GM19240 (cell line): ENCODE results near the gene EEFSEC.
A peak's percentile ranks its signal among the peaks of the same experiment; 100 is the strongest.

Source experiments
- DNase-seq: peaks from one replicate; pipeline ENCODE4 v3.0.0; 2011; ENCODE audit warnings: low spot score; ENCODE audit not compliant: insufficient read length

Gene EEFSEC

DNA sequence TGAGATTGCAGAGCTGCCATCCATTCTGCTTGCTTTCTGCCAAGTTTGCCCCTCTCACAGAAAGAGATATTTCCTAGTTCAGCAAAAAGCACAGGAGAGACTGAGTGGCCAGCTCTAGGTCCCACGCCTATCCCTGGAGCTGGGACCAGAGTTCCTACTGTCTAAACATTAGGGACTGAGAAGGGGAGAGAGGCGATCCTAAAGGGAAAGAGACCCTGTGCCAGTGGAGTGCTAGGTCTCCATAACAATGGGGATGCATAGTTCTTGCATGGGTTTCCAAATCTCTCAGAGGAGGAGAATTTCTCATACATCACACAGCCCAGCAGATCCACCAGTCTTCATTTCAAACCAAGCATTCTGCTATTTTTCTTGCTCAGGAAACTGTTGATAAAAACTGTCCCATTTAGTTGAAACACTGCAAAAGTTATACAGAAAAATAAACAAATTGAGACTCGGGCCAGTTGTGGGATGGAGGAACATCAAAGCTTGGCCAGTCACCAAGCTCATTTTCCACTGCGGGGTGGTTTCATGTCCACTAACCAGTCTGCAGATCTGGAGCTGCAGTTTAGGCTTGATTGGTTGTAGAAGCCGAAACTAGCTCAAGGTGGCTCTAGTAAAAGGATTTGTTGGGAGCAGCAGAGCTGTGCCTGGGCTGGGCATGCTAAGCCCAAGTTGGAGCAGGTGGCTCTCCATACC lies 62.7 kb downstream of the EEFSEC start:
- no peak for DNase-seq

DNA sequence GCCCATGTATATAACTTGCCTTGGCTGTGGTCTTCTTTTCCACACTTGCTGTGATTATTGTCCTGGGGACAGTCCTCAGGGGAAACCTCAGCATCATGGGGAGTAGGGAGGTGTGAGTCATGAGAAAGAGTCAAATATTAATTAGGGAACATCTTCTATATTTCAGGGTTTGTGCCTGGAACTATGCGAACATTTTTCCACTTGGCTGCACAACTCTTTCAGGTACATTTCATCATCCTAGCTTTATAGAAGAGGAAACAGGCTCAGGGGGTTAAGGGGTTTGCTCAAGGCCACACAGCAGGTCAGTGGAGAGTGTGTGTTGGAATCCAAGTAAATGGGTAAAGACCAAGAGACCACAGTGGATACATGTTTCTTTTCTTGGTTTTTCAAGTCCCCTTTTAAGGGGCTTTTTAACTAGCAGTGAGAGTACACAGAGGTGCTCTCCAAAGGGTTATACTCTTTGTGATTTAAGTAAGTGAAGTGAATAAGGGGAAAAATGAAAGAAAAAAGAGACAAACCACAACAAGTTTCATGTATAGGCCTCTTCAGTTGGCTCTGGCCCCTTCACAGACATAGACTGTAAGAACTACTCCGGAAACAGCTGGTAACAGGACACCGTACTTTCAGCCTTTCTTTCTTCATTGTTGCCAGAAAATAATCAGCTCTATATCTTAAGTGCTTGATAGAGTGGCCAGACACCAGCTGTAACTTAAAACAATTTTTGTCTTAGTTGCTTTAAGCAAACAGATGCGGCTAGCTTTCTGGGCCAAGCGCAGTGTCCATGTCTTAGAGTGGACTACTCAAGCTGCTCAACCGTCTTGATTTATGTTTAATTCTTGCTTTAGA lies 64.6 kb downstream of the EEFSEC start:
- peak; percentile 10 for DNase-seq

DNA sequence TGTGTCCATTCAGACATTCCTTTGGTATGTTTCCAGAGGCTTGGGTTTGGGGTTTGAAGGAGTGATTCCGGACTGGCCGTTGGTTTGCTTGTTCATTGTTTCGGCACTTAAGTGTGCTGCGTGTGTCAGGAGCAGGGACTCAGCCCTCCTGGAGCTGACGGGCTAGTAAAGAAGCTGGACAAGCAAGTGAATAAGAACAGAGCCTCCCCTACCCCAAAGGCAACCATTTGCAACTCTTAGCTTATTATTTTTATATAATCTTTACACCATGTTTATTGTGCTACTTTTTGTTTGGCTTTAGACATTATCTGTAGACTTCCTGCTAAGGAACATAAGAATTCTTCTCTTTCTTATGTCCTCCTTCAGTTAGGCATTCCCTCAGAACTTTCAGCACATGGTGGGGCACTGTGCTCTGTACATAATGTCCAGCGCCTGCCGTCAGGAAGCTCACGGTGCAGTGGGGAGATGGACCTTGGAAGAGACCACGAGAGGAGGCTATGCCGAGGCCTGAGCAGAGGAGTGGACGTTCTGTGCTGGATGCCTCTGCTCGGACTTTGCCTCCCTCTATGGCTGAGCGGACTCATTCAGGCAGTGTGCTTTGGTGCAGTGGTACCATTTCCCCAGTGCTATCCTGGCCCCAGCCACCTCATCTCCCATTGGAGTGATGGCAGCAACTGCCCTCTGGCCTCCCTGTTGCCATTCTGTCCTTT lies 65.4 kb downstream of the EEFSEC start:
- DNase-seq = no peak

DNA sequence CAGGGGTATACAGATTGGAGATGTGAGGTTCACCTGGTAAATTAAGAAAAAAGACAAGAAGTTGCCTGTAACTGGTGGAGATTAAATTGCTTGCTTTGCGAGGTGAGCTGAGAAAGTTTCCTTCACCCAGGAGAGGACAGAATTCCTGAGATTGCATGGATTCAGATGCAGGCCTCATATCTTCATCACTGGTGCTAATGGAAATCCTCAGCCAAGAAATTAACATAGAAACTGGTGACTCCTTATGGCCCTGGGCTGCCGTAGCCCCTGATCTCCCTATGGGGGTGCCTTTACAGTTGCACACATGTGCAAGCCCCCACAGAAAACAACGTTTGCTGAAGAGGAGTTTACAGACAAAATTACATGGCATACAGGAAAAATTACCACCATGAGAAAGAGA lies 68.0 kb downstream of the EEFSEC start:
- no peak for DNase-seq

DNA sequence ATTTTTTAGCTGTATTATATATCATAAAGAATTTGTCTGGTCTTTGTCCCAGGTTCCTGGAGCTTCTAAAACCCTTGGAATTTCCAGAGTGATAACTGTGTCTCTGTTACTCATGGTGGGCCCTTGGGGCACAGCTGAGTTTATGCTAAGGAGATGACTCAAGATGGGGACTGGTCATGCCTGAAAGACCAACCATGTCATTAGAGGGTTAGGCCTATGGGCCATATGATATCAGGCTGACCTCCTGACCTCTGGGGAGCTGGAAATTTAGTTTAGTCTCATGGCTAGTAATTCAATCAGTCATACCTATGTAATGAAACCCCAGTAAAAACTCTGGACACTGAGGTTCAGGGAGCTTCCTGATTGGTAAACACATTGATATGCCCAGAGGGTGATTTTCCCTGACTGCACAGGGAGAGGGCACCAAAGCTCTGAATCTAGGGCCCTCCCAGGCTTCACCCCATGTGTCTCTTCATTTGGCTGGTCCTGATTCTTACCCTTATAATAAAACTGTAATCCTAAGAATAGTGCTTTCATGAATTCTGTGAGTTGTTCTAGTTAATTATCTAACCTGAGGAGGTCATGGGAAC lies 69.6 kb downstream of the EEFSEC start:
- DNase-seq = no peak

DNA sequence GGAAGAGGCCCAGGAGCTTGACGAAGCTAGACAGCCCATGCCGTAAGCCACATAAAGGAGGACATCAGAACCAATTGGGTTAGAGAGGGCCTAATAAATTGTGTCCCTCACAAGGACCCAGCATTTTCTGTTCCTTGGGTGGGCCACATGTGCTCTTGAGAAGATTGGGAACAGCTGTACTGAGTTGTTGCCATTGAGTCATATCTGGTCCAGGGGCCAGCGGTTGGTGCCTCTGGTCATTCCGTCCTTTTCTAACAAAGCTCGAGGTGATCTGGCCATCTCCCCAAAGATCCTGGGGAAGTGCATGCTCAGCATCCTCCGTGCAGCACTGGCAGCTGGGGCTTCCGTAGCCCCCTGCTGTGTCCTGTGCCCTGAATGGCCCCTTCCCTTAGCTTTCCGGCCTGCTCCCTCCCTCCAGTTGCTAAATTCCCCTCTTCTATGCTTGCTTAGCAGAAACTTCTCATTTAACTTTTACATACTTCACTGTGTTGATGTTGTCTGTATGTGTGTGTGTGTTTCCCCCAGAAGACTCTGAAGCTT lies 73.0 kb downstream of the EEFSEC start:
- no peak for DNase-seq

DNA sequence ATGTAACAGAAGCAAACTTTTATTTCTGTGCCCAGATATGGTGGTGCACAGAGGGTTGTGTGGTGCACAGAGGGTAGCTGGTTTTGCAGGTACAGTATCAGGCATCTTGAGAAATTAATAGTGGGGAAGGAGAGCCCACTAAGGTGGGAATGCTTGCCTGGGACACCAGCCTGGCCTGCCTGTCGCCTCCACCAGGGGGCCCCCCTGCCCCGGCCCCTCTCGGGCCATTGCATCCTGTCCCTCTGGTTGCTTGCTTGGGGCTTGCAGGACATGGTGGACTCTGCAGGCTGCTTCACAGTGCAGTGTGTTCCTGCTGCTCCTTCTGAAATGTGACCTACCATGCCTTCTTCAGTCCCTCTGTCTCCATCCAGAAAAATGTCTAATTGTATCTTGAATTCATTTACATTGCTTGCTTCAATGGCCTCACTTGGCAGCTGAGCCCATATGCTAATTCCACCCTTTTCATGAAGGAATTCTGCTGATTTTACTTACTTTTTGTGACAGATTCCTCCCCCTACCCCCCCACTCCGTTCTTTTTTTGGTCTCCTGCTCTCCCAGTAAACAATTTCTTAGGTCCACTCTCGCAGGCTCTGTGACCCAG lies 73.6 kb downstream of the EEFSEC start:
- DNase-seq = peak; percentile 20

DNA sequence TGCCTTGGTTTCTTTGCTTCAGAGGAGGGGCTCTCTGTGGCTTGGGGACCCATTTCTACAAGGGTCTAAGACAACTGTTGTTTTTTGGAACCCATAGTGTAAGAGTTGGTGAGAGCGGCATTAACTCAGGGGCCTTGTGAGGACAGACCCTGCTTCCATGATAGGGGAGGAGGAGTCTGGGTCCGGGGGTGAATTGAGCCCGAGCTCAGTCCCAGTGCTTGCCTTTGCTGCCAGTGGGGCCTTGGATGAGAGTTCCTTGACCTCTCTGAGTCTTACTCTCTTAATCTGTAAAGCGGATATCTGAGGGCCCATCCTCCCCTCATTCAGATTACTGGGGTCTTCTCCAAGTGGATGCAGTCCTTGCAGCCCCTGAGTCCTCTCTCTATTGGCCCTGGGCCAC lies 74.2 kb downstream of the EEFSEC start:
- no peak for DNase-seq

DNA sequence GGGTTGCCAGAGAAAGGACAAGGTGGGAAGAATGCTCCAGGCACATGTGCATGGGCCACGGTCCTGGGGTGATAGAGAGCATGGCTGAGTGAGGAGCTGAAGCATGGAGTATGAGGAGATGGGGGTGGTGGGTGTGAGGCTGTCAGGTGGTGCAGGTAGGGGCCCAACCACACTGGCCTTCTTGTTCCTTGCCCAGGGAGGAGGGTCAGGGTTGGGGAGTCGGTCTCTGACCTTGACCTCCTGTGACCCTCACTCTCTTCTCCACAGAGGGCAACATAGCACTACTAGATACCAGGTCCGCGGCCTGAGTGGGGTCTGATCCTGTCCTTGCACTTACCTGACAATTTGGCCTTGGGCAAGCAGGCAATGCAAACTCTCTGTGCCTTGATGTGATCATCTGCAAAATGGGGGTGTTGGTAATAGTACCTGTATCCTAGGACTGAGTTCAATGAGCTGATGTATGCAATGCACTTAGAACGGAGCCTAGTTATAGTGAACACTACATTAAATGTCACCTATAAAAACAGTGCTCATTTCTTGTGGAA lies 75.2 kb downstream of the EEFSEC start:
- no peak for DNase-seq

DNA sequence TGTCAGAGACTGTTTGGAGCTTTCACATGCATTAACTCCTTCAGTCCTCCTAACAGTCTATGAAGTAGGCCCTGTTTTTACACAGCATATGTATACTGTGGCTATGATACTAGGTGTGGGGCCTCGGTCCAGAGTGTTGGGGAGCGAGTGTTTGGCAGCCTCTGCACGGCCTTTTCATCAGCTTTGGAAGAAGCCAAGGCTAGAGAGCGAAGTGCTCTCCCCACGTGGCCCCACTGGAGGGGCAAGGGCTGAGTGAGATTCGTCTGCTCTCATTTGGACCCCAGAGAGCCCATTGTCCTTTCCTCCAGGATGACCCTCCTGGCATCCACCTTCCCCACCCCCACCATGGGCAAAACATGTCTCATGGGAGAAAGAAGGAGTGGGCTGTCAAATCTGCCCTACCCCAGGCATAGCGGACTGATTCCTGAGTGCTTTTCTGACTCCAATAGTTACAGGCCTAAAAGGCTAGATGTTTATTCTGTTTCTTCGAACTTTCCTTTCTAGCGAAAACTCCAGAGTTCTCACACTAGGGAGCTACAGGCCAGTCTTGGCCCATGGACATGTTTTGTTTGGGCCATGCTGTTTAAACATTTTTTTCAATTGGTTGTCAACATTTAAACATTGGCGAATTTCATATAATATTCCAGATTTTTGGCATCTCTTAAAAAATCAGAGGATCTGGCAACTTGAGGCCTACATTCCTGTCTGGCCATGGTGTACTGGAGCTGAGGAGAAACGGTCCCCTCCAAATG lies 76.0 kb downstream of the EEFSEC start:
- no peak for DNase-seq

DNA sequence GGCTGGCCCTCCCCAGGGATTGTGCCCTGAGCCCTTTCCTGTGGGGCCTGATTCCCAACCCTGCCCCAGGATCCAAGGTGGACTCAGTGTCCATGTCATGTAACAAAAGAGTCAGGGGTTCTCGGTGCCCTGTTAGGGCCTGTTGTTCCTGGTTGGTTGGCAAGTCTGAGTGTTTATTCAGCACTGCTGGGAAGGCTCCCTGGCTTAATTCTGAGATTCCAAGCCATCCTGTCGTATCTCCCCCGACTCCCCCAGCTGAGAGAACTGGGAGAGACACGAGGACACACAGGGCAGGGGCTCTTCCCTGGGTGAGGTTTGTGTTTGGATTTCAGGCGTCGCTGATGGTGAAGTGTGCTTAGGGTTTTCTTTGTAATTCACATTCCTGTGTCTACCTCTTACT lies 78.3 kb downstream of the EEFSEC start:
- DNase-seq = no peak

DNA sequence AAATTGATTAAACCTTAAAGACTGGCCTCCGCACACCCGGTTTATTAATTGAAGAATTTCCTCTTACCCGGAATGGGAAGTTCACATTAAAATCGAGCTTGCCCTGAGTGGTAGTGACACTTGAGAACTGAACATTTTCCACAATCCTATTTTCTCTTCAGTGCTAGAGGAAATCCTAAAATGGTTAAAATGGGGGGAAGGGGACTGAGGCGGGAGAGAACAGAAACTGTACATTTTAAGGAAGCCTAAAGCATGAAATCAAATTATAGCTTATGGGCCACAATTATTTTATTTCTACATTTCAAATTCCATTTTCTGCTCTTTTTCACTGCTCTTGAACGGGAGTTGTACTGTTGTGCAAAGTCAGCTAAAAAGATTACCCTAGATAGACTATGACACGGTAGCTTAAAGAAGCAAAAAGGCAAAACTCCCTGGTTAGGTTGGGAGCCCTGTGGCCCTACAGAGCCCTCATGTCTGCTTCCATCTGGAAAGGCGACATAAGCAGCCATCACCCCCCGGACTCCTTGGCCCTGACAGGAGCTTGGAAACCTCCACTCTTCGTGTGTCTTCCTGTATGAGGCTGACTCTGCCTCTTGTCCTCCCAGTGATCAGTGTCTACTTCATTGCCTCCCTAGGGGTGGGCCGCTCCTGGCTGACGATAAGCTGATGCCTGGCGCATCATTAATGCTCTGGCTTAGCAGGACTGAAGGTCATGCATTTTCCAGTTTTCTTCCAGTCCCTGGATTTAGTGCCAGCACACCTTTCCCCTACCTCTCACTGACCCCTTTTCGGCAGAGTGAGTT lies 79.3 kb downstream of the EEFSEC start:
- no peak for DNase-seq

DNA sequence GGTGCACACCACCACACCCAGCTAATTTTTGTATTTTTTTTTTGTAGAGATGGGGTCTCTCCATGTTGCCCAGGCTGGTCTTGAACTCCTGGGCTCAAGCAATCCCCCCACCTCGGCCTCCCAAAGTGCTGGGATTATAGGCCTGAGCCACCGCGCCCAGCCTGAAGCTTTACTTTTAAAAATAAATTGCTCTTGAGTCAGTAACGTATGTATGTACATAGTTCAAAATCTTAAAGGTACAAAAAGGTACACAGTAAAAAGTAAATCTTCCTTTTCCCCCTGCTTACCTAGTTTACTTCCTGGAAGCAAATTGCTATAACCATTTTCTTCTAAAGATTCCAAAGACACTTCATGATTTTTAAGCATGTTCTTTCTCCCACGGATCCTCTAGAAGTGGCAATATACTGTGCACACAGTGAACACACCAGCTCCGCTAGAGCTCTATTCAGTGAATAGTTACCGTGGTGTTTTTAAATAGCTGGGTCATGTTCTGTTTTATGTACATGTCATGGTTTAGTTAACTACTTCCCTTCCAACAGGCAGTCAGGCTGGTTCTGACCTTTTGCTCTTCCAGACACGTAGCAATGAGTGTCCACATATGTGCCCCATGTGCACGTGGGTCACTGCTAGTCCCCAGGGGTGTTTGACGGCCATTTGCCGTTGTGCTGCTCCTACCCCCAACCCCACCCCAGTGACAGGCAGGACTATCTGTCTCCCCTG lies 82.1 kb downstream of the EEFSEC start:
- no peak for DNase-seq

DNA sequence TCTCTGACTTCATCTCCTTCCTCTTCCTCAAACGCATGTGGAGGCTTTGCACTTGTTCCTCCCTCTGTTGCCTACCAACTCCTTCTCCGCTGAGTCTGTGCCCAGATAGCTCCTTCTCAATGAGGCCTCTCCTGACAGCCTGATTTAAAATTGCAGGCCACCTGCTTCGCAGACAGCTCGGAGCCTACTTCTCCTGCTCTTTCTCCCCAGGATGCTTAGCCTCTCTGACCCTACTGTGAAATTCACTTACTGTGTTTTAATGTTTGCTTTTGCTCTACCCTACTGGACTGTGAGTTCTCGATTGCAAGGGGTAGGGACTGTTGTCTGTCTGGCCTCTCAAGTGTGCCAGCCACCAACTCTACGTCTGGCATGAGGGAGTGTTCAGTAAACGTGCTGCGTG lies 83.4 kb downstream of the EEFSEC start:
- DNase-seq = no peak

DNA sequence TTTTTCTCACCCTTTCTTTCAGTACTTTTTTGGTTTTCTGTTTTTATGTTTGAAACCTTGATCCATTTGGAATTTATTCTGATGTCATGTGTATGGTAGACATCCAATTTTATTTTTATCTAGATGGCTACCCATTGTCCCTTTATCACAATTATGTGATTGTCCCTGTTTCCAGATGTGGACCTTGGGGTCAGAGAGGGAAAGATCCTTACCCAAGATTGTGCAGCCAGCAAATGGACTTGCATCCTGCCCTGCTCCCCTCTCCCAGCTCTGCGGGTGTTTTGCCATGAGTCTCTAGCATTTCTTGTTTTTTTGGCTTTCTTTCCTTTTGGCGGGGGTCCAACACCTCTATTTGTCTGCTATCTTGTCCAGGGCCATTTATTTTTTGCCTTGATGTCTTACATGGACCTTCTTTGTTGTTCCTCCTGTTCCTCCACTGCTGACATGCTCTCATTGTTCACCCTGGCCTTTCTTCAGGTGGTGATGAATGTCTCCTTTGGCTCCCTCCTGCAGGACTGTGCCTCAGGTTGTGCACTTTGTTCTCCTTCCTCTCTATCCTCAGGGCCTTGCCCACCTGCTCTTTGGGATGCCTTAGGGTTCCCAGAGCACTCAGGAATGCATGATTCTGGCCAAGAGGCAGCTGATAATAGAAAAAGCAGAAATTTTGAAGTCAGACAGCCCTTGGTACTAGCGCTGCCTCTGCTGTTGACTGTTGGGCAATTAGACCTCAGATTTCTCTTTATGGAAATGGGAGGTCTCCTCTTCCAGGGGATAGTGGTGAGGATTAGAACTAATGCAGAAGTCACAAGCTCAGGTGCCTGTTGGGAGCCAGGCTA lies 84.3 kb downstream of the EEFSEC start:
- DNase-seq = no peak

DNA sequence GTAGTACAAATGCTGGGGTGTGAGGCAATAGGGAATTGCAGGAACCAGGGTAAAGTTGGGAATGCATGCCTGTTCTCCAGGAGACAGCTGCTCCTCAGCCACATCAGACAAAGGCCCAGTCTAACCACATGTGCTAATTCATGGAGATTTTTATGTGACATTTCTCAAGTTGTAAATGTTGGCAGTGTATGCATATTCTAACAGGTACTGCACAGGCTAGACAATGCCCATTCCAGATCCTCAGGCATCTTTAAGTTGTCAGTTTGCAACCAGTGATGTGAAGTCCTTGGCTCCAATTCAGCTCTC lies 84.9 kb downstream of the EEFSEC start:
- DNase-seq = no peak

DNA sequence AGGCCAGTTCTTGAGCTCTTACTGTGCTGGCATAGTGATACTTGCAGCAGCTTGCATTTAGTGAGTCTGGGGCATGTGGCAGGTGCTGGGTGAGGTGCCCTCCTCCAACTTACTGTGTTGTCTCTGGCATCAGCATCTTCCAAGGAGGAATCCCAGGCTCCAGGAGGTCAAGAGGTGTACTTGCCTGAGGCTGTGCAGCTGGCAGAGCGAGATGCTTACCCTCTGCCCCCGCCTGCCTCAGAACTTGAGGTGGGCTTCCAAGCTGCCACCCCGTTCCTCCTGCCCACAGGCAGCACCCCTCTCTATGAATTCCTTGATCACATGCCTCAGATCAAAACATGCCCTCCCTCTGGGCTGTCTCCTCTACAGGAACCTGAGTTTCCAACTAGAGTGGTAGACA lies 86.0 kb downstream of the EEFSEC start:
- DNase-seq = no peak

DNA sequence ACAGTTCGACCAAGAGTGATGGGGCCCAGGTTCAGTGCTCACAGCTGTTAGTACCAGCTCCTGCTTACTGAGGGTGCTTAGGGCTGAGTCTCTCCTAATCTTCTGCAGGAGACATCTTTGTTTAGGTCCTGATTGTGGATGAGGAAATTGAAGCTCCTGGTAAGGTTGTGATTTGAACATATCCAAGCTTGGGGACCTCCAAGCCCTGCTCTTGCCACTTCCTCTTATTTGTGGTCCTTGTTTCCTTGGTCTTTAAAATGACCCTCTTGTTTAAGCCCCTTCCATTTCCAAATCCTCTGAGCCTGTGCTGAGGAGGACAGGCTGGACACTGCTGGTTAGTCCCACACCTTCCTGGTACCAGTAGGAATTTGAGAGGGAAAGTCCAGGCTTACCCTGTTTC lies 87.0 kb downstream of the EEFSEC start:
- DNase-seq = no peak
